Pulmonary artery endothelial cell (primary cell): ENCODE data around the gene CD200. TPM values are rescaled to one million over a fixed set of nuclear protein-coding genes. Genes with fewer than 3 reads are reported as not detected.

ENCODE experiments used
- DNase-seq: peaks from one replicate; pipeline ENCODE4 v3.0.0-alpha.2; 2011; ENCODE audit warnings: low read depth, low spot score
- total RNA-seq: library from RNA; depleted of rRNA; stranded (reverse); fragments of >200 nt; gene quantifications from 2 replicates; pipeline ENCODE4 v1.2.3, GENCODE V29; 2014

Gene CD200, protein sequence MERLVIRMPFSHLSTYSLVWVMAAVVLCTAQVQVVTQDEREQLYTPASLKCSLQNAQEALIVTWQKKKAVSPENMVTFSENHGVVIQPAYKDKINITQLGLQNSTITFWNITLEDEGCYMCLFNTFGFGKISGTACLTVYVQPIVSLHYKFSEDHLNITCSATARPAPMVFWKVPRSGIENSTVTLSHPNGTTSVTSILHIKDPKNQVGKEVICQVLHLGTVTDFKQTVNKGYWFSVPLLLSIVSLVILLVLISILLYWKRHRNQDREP
- total RNA-seq: 0.95 and 8.1 TPM in 2 replicates

- peak; percentile 29 for DNase-seq
Measured at GRCh38 chr3:112333002-112333380, at the start of gene CD200. Gene CD200 (plus strand): TSS chr3:112333156. CDS start chr3:112333213, 57 bp downstream.

DNA sequence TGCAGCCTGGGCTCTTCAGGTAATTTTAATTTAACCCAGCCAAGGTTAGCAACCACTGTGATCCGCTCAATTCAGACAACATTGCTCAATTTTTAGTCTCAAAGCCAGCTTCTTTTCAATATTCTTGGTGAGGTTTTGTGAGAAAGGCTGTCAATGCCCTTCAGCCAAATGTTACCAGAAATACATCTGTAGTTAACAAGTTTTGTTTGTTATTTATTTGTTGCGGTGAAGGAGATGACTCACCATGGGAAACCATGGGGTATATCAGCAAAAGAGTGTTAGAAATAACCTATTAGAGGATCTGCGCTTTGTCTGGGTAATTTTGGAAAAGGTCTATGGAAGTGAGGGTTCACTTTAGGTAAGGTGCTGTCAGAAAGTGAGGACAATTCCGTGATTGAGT is 43.9 kb upstream of the CD200 start:
- DNase-seq: no peak

DNA sequence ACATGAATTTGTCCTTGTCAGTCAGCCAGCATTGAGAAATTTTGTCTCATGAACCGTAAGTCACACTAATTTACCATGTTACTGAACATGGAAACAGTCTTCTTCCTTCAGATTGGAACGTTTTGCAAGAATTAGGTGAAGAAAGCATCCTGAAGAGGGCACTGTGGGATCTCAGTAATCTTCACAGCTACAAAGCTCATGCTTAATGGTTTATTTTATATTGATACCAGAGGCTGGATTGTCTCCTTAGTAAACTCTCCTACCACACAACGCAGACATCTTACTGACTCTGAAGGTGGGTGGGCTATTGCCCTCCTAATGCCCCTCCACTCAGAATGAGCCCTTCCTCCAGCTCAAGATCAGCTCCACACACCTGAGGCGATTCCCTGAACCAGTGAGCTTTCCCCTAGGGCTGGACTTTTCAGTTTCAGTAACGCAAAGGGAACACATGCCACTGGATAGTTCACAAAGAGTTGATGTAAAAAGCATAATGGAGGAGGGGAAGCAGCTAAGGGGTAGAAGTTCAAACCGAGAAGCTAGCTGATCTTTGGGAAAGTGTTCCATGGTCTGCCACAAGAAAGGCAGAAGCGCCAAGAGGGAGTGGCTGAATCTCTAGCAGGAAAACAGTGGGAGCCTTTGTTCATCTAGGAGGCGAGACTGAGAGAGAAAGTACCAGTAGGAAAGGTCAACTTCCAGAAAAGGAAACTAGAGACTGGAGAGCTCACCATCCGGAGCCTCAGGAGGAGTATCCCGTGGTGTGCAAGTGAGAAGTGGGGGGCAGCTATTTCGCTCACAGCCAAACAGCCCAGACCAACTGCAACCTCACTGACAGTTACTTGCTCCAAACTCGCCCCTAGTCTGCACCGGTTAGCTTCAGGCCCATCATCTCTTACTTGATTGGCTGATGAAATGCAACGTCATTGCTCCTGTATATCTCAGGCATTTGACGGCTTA is 39.3 kb upstream of the CD200 start, which contains the start of gene SLC9C1:
Gene SLC9C1, minus strand, starts transcription at position 849 of the 954 bp plus-strand sequence. CDS start 7,425 bp downstream, outside the sequence.
- peak; percentile 37 for DNase-seq

DNA sequence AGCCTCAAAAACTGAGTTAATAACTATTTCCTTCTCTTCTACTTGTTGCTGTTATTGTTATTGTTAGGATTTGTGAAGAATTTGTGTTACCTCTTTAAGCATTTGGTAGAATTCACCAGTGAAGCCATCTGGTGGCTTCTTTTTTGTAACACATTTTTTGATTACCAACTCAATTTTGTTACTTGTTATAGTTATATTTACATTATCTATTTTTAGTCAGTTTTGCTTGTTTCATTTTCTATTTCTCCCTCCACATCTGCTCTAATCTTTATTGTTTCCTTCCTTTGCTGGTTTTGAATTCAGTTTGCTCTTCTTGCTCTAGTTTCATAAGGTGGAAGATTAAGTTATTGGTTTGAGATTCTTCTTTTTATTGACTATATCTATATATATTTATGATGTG is 35.2 kb upstream of the CD200 start:
- no peak for DNase-seq

GRCh38 chr3:112298781-112299180 is 34.2 kb upstream of the CD200 start:
- DNase-seq: no peak

GRCh38 chr3:112302150-112302830 is 30.7 kb upstream of the CD200 start:
- no peak for DNase-seq

- DNase-seq: no peak
Measured at GRCh38 chr3:112302881-112303763, 29.8 kb upstream of the CD200 start.

DNA sequence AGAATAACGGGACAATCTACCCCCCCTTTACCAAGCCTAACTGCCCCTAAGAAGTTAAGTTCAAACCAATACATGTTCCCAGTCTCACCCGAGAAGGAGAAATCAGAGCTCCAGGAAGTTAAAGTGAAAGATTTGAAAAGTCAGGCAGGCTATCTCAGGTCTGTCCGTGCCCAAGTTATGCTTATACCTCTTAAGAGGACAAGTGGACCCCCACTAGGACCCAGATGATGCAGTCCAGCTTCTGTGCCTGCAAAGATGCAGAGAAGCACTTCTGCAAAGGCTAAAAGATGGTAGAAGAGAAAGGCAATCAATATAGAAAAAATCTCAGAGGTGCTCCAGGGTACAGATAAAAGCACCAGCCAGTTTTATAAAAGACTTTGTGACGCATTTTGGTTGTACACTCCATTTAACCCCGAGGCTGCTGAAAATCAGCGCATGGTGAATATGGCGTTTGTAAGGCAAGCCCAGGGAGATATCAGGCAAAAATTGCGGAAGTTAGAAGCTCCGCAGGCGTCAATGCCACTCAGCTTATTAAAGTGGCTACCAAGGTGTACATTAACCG is 29.1 kb upstream of the CD200 start:
- no peak for DNase-seq

- no peak for DNase-seq
Measured at GRCh38 chr3:112304611-112305010, 28.3 kb upstream of the CD200 start.

DNA sequence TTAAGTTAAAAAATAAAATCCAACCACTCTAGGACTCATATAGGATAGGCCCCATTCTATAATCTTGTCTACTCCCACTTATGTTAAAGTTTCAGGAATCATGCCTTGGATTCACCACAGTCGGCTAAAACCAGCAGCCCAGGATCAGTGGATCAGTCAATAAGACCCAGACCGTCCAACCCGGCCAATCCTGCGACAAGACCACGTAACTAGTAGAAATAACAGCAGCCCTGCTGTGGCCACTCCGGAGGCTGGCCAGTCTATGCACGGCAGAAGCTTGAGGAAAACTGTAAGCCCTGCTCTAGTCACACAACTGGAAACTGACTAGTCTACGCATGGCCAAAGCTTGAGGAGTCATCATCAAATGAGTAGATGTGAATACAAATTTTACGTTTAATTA is 26.1 kb upstream of the CD200 start:
- DNase-seq: no peak

- no peak for DNase-seq
Measured at GRCh38 chr3:112307557-112307956, 25.4 kb upstream of the CD200 start.

DNA sequence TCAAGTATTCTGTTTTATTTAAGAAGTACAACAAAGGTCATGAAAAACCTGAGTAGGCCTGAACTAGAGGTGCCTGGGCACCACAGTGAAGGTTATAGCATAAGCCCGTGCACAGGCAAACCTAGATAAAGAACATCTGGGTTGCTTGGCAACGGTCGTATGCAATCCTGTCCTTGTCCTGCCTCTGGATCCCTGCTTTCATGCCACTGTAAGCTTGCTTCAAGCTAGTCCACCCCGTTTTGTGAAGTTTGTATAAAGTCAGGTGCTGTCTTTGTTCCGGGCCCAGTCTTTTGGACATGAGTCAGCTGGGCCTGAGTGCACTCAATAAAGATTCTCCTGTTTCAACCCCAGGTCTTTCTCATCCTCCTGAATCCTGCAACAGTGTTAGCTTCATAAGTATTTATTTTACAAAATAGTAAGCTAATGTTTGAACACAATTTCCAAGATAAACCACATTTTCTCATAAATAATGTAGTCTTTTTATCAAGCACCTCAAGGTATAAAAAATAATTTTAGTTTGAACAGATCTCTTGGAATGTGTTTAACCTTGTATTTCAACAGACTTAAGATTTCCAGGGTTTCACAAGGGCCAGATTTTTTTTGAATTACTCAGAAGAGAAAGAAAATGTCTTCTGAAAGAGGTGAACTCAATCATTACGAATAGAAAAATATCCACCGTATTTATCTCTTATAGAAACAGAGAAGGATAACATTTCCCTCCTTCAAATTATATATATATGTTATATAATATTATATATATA is 24.6 kb upstream of the CD200 start:
- no peak for DNase-seq

DNA sequence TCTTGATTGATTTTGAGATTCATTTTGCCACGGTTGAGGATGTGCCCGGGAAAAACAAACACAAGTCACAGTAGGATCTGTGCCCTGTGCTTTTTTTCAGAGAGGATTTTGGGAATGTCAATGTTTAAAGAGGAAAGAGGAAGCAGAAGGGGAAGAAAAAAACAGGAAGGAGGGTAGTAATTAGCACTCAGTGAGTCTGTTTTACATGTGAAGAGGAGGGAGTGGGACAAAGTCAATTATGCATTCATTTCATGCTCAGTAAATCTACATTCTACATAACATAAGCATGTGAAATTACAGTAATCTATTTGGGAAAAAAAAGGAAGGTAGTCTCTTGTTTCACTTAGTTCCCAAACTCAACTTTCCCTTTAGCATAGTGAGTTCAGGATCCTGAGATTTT is 18.3 kb upstream of the CD200 start:
- DNase-seq: no peak

GRCh38 chr3:112315791-112316190 is 17.2 kb upstream of the CD200 start:
- DNase-seq: no peak

- no peak for DNase-seq
Measured at GRCh38 chr3:112319516-112320276, 13.3 kb upstream of the CD200 start.

- no peak for DNase-seq
Measured at GRCh38 chr3:112320691-112321090, 12.3 kb upstream of the CD200 start.

GRCh38 chr3:112321867-112322652 is 10.9 kb upstream of the CD200 start:
- no peak for DNase-seq

DNA sequence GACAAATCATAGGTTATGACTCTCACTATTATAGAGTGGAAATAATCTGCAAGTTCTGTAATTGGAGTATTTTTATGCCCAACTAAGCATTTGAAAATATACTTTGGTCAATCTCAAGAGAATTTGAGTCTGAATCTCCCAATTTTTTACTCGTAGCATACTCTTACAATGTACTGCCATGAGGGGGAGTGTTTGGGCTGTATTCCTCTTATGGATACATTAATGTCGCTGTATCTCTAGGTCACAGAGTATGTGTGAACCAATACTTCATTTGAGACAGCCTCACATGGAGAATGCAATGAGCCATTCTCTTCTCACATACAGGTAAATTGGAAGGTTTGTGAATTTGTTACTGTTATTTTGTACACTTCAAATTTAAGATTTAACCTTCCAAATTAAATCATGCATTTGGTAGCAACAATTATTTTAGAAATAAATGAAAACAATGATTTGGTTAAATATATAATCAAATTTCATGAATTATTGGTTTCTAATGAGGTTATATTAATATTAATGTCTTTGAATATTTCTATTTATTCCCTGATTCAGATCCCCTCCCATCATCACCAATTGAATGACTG is 5.5 kb upstream of the CD200 start:
- peak; percentile 39 for DNase-seq
